ENCODE data around the gene GPX1. TPM values are rescaled to one million over a fixed set of nuclear protein-coding genes. Genes with fewer than 3 reads are reported as not detected.
"Not testable (repeated sequence)": the region's sequence is repeated elsewhere in the genome, so short reads cannot be mapped to it uniquely, and the experiment has no call there.

GPX1 gene
- total RNA-seq, 1 experiment from 2014 or later, result 143 TPM

GRCh38 chr3:49339581-49339940 lies 18.6 kb downstream of the GPX1 start:
- BruUV-seq (replicated peaks), result no TSS peak
- H3K4me3 Mint-ChIP-seq (ENCODE audit: low read depth, unreplicated experiment), result peak overlapping the region; percentile 88
- peak; percentile 38 for DNase-seq
- no peaks in the 10 kb centered on the region for H3K27me3 Mint-ChIP-seq (ENCODE audit: unreplicated experiment)
- H3K4me1 Mint-ChIP-seq (ENCODE audit: low read depth, unreplicated experiment), result peaks cover 6% of the 10 kb centered on the region
- intact Hi-C loops (cut with micrococcal nuclease; ENCODE audit: unreplicated experiment), result no loop called here
- no peak for TF ChIP-seq CTCF (IDR thresholded peaks at IDR 0.05; ENCODE audit: unreplicated experiment)
- peaks cover 27% of the 10 kb centered on the region for H3K36me3 Mint-ChIP-seq (ENCODE audit: insufficient read depth, unreplicated experiment)
- H3K9me3 Mint-ChIP-seq (ENCODE audit: low read depth, unreplicated experiment), result no peaks in the 10 kb centered on the region
- peak overlapping the region; percentile 84 for H3K27ac Mint-ChIP-seq (ENCODE audit: unreplicated experiment)
- CTCF ChIA-PET, result interaction anchor here (0.6 to 2.9 kb wide), 16 partner anchors 12 to 352 kb away, joined by 3 to 33 read pairs (median 4); partner anchors contain the start of genes DALRD3, GPX1, NDUFAF3 and P4HTM

- intact Hi-C loops (cut with micrococcal nuclease; ENCODE audit: unreplicated experiment), result no loop called here
- CTCF ChIA-PET, result no interaction called here
- no TSS peak for BruUV-seq (replicated peaks)
These were observed 24.1 kb downstream of the GPX1 start for GRCh38 chr3:49333916-49334633.

GRCh38 chr3:49333091-49333490 lies 25.1 kb downstream of the GPX1 start:
- BruUV-seq (replicated peaks), result no TSS peak
- CTCF ChIA-PET, result interaction anchor here (0.7 kb wide), 2 partner anchors 206 to 453 kb away, joined by 4 to 5 read pairs; partner anchors contain the start of gene IP6K1
- Mint-ChIP-seq H3K27me3 (ENCODE audit: unreplicated experiment) (no peaks in the 10 kb centered on the region), H3K27ac (ENCODE audit: unreplicated experiment) (no peak overlapping the region), H3K9me3 (ENCODE audit: low read depth, unreplicated experiment) (no peaks in the 10 kb centered on the region), H3K4me1 (ENCODE audit: low read depth, unreplicated experiment) (no peaks in the 10 kb centered on the region), H3K4me3 (ENCODE audit: low read depth, unreplicated experiment) (no peak overlapping the region), H3K36me3 (ENCODE audit: insufficient read depth, unreplicated experiment) (peaks cover 14% of the 10 kb centered on the region)
- TF ChIP-seq CTCF (IDR thresholded peaks at IDR 0.05; ENCODE audit: unreplicated experiment), result no peak
- no peak for DNase-seq
- intact Hi-C loops (cut with micrococcal nuclease; ENCODE audit: unreplicated experiment), result no loop called here

More at GRCh38 chr3:49333916-49334633, 24.1 kb downstream of the GPX1 start:
- Mint-ChIP-seq H3K36me3 (ENCODE audit: insufficient read depth, unreplicated experiment) (peaks cover 16% of the 10 kb centered on the region), H3K4me3 (ENCODE audit: low read depth, unreplicated experiment) (no peak overlapping the region), H3K27me3 (ENCODE audit: unreplicated experiment) (no peaks in the 10 kb centered on the region), H3K27ac (ENCODE audit: unreplicated experiment) (no peak overlapping the region), H3K4me1 (ENCODE audit: low read depth, unreplicated experiment) (peaks cover 3% of the 10 kb centered on the region), H3K9me3 (ENCODE audit: low read depth, unreplicated experiment) (no peaks in the 10 kb centered on the region)
- no peak for TF ChIP-seq CTCF (IDR thresholded peaks at IDR 0.05; ENCODE audit: unreplicated experiment)
- no peak for DNase-seq

GRCh38 chr3:49329186-49329585 lies 29.0 kb downstream of the GPX1 start:
- TF ChIP-seq CTCF (IDR thresholded peaks at IDR 0.05; ENCODE audit: unreplicated experiment), result no peak
- Mint-ChIP-seq H3K4me1 (ENCODE audit: low read depth, unreplicated experiment) (no peaks in the 10 kb centered on the region), H3K36me3 (ENCODE audit: insufficient read depth, unreplicated experiment) (peaks cover 22% of the 10 kb centered on the region), H3K27me3 (ENCODE audit: unreplicated experiment) (no peaks in the 10 kb centered on the region), H3K4me3 (ENCODE audit: low read depth, unreplicated experiment) (no peak overlapping the region), H3K27ac (ENCODE audit: unreplicated experiment) (no peak overlapping the region), H3K9me3 (ENCODE audit: low read depth, unreplicated experiment) (no peaks in the 10 kb centered on the region)
- CTCF ChIA-PET, result no interaction called here
- no peak for DNase-seq
- intact Hi-C loops (cut with micrococcal nuclease; ENCODE audit: unreplicated experiment), result no loop called here
- no TSS peak for BruUV-seq (replicated peaks)

- DNase-seq; intact Hi-C loops (cut with micrococcal nuclease; ENCODE audit: unreplicated experiment); H3K27me3 Mint-ChIP-seq (ENCODE audit: unreplicated experiment); H3K9me3 Mint-ChIP-seq (ENCODE audit: low read depth, unreplicated experiment); H3K4me1 Mint-ChIP-seq (ENCODE audit: low read depth, unreplicated experiment); CTCF ChIA-PET; BruUV-seq (replicated peaks); H3K4me3 Mint-ChIP-seq (ENCODE audit: low read depth, unreplicated experiment); H3K27ac Mint-ChIP-seq (ENCODE audit: unreplicated experiment): not testable (repeated sequence)
- peaks cover 31% of the 10 kb centered on the region for H3K36me3 Mint-ChIP-seq (ENCODE audit: insufficient read depth, unreplicated experiment)
These were observed 29.8 kb downstream of the GPX1 start for GRCh38 chr3:49328350-49328749.

Data from Calu3 (cell line).